ENCODE measurements around the gene DEFB114. TPM values are rescaled to one million over a fixed set of nuclear protein-coding genes. Genes with fewer than 3 reads are reported as not detected.

Gene DEFB114
- total and polyA plus RNA-seq, 2 donors (not counting 1 experiment from before 2014, with no cell fraction given), result not detected

- POLR2A ChIA-PET, result no interaction called here
- Histone ChIP-seq H4K20me1 (ENCODE audit: control insufficient read depth, insufficient read depth, low read length, poor library complexity, severe bottlenecking) (no peaks in the 10 kb centered on the region), H3K4me2 (replicated peaks; ENCODE audit: low read depth, low read length, poor library complexity, severe bottlenecking) (no peak overlapping the region), H3K4me3 (ENCODE audit: control extremely low read depth in 1 of 5, extremely low read depth in 1 of 5, insufficient read depth in 1 of 5, low read depth in 2 of 5, low read length in 4 of 5) (no peak overlapping the region), H3K27ac (ENCODE audit: low read length in 2 of 2) (no peak overlapping the region), H3K4me1 (ENCODE audit: control insufficient read depth in 2 of 2, insufficient read depth in 2 of 2, low read length in 2 of 2) (no peaks in the 10 kb centered on the region), H2AFZ (ENCODE audit: insufficient read depth, low read depth, low read length, poor library complexity, severe bottlenecking) (no peak overlapping the region), H3K79me2 (ENCODE audit: control insufficient read depth, insufficient read depth, low read length) (no peaks in the 10 kb centered on the region), H3K9ac (ENCODE audit: low read length) (no peak overlapping the region), H3K36me3 (replicated peaks in 1 of 2; ENCODE audit: control extremely low read depth in 1 of 2, control insufficient read depth in 1 of 2, extremely low read depth in 1 of 2, insufficient read depth in 2 of 2, low read length in 1 of 2) (no peaks in the 10 kb centered on the region), H3K9me3 (ENCODE audit: control extremely low read depth in 1 of 3, control insufficient read depth in 2 of 3, insufficient read depth in 1 of 3, low read length in 2 of 3) (no peaks in the 10 kb centered on the region), H3K27me3 (replicated peaks in 1 of 4; ENCODE audit: control extremely low read depth in 1 of 4, control insufficient read depth in 3 of 4, insufficient read depth in 4 of 4, low read length in 3 of 4) (peaks cover 0 to 2% (median 0%) of the 10 kb centered on the region in 4 experiments)
- TF ChIP-seq EZH2 (IDR thresholded peaks at IDR 0.05; ENCODE audit: borderline replicate concordance, insufficient read depth, low read depth, low read length, poor library complexity, severe bottlenecking) (no peak), CTCF (IDR thresholded peaks at IDR 0.05) (no peak)
- ATAC-seq (ENCODE audit: low read depth), result no peak
- no peak overlapping the region for H3K27ac Mint-ChIP-seq
- no peak overlapping the region for H3K4me3 Mint-ChIP-seq
- intact Hi-C loops (cut with micrococcal nuclease), result no loop called here
- H3K4me1 Mint-ChIP-seq, result no peaks in the 10 kb centered on the region
- no CpG with 5 or more reads among the region's 5 CpGs for WGBS (ENCODE audit: insufficient coverage)
- CTCF ChIA-PET, result no interaction called here
- no peaks in the 10 kb centered on the region for H3K27me3 Mint-ChIP-seq
- DNase-seq, result no peak
- H3K9me3 Mint-ChIP-seq (ENCODE audit: insufficient read depth), result peaks cover 2% of the 10 kb centered on the region
Measured at GRCh38 chr6:49919935-49920644, 43.9 kb downstream of the DEFB114 start.

GRCh38 chr6:49919261-49919660, 44.7 kb downstream of the DEFB114 start:
- Histone ChIP-seq H3K36me3 (replicated peaks in 1 of 2; ENCODE audit: control extremely low read depth in 1 of 2, control insufficient read depth in 1 of 2, extremely low read depth in 1 of 2, insufficient read depth in 2 of 2, low read length in 1 of 2) (no peaks in the 10 kb centered on the region), H3K4me1 (ENCODE audit: control insufficient read depth in 2 of 2, insufficient read depth in 2 of 2, low read length in 2 of 2) (no peaks in the 10 kb centered on the region), H3K4me3 (ENCODE audit: control extremely low read depth in 1 of 5, extremely low read depth in 1 of 5, insufficient read depth in 1 of 5, low read depth in 2 of 5, low read length in 4 of 5) (no peak overlapping the region), H3K79me2 (ENCODE audit: control insufficient read depth, insufficient read depth, low read length) (no peaks in the 10 kb centered on the region), H2AFZ (ENCODE audit: insufficient read depth, low read depth, low read length, poor library complexity, severe bottlenecking) (no peak overlapping the region), H3K27ac (ENCODE audit: low read length in 2 of 2) (no peak overlapping the region), H3K4me2 (replicated peaks; ENCODE audit: low read depth, low read length, poor library complexity, severe bottlenecking) (no peak overlapping the region), H3K9ac (ENCODE audit: low read length) (no peak overlapping the region), H3K27me3 (replicated peaks in 1 of 4; ENCODE audit: control extremely low read depth in 1 of 4, control insufficient read depth in 3 of 4, insufficient read depth in 4 of 4, low read length in 3 of 4) (peaks cover 0 to 2% (median 0%) of the 10 kb centered on the region in 4 experiments), H3K9me3 (ENCODE audit: control extremely low read depth in 1 of 3, control insufficient read depth in 2 of 3, insufficient read depth in 1 of 3, low read length in 2 of 3) (no peaks in the 10 kb centered on the region), H4K20me1 (ENCODE audit: control insufficient read depth, insufficient read depth, low read length, poor library complexity, severe bottlenecking) (no peaks in the 10 kb centered on the region)
- Mint-ChIP-seq H3K27ac (no peak overlapping the region), H3K9me3 (ENCODE audit: insufficient read depth) (peaks cover 2% of the 10 kb centered on the region), H3K4me1 (no peaks in the 10 kb centered on the region), H3K27me3 (no peaks in the 10 kb centered on the region), H3K4me3 (no peak overlapping the region)
- ChIA-PET POLR2A (no interaction called here), CTCF (no interaction called here)
- no peak for ATAC-seq (ENCODE audit: low read depth)
- DNase-seq, result no peak
- WGBS (ENCODE audit: insufficient coverage), result 80% methylated on average over 2 of the region's 4 CpGs
- TF ChIP-seq CTCF (IDR thresholded peaks at IDR 0.05) (no peak), EZH2 (IDR thresholded peaks at IDR 0.05; ENCODE audit: borderline replicate concordance, insufficient read depth, low read depth, low read length, poor library complexity, severe bottlenecking) (no peak)
- intact Hi-C loops (cut with micrococcal nuclease), result no loop called here
